A549 (cell line): ENCODE results near the gene CDK11B. TPM values are rescaled to one million over a fixed set of nuclear protein-coding genes. Genes with fewer than 3 reads are reported as not detected.

Experiments
- ATAC-seq, 2 experiments: fragments of 200-7000 bp in 1 of 2; fragments of >200 bp in 1 of 2; cut with Nextera tagmentation in 1 of 2; cut with Tn5 transposase in 1 of 2; 3 replicates each; pipeline versions ENCODE4 v1.8.0 to v1.9.1; 2018 to 2020; ENCODE audit warnings: mild to moderate bottlenecking in 1 of 2, moderate library complexity in 1 of 2
- CTCF ChIA-PET: fragments of 300-600 bp; sonication (Branson Sonifier 250); formaldehyde crosslinking; extraction: SDS; loops from one replicate; lab custom pipeline; 2021; ENCODE audit warnings: antibody characterized with exemption, inconsistent platforms; lab: Yijun Ruan, JAX
- POLR2A ChIA-PET: fragments of 350-600 bp; formaldehyde crosslinking; extraction: SDS; loops from one replicate; lab custom pipeline; 2021; ENCODE audit warnings: antibody characterized with exemption, inconsistent platforms; lab: Yijun Ruan, JAX
- DNase-seq, 2 experiments: peaks; one replicate each; pipeline versions ENCODE4 v3.0.0 to v3.0.0-alpha.2; 2011 to 2016; ENCODE audit warnings: low read depth in 1 of 2, low spot score in 1 of 2
- FAIRE-seq: peaks from 2 replicates; lab custom pipeline; 2011; peaks lifted over from hg19 to GRCh38; lab: Jason Lieb, UNC
- H3K27ac ChIP-seq, 2 experiments: fragments of >200 bp; sonication (Bioruptor Twin); formaldehyde crosslinking; 3 replicates each; pipeline ENCODE4 v1.5.1; 2016 to 2017
- H3K4me1 ChIP-seq: fragments of >200 bp; sonication (Bioruptor Twin); formaldehyde crosslinking; 3 replicates; pipeline ENCODE4 v1.6.1; 2016
- H3K4me2 ChIP-seq: fragments of >200 bp; sonication (Bioruptor Twin); formaldehyde crosslinking; 3 replicates; pipeline ENCODE4 v1.6.1; 2016
- H3K4me3 ChIP-seq: fragments of >200 bp; sonication (Bioruptor Twin); formaldehyde crosslinking; 3 replicates; pipeline ENCODE4 v1.5.1; 2016
- H3K9me3 ChIP-seq: fragments of >200 bp; sonication (Bioruptor Twin); formaldehyde crosslinking; 3 replicates; pipeline ENCODE4 v1.6.1; 2016
- BHLHE40 ChIP-seq: IDR thresholded peaks from 2 replicates; pipeline ENCODE4 v1.6.1; 2012; ENCODE audit warnings: low read depth, low read length, inconsistent platforms
- CHD2 ChIP-seq: fragments of 150-350 bp; IDR thresholded peaks from 2 replicates; pipeline ENCODE4 v1.6.1; 2014; ENCODE audit warnings: low read length; ENCODE audit not compliant: partially characterized antibody
- EP300 ChIP-seq, 2 experiments: fragments of >200 bp; sonication (Bioruptor Twin); formaldehyde crosslinking; IDR thresholded peaks; 2 replicates in 1 of 2; 3 replicates in 1 of 2; pipeline ENCODE4 v1.6.1; 2016 to 2017
- FOSL2 ChIP-seq, 2 experiments: fragments of 450-650 bp in 1 of 2; fragments of >200 bp in 1 of 2; sonication (Bioruptor Twin) in 1 of 2; formaldehyde crosslinking; IDR thresholded peaks; 2 replicates each; pipeline versions ENCODE4 v1.5.0 to v1.6.1; 2016 to 2020; ENCODE audit warnings: mild to moderate bottlenecking in 1 of 2, moderate library complexity in 1 of 2
- FOXS1 ChIP-seq: fragments of 250-450 bp; sonication (Bioruptor Pico); IDR thresholded peaks from 2 replicates; pipeline ENCODE4 v1.5.0; 2020; ENCODE audit warnings: mild to moderate bottlenecking, moderate library complexity
- GATA3 ChIP-seq: IDR thresholded peaks from 2 replicates; pipeline ENCODE4 v1.6.1; 2012; ENCODE audit warnings: borderline replicate concordance
- MYC ChIP-seq: IDR thresholded peaks from 2 replicates; pipeline ENCODE4 v1.6.1; 2012; ENCODE audit warnings: mild to moderate bottlenecking, inconsistent platforms, low read length, improper control_type of control experiment, borderline replicate concordance
- PHF8 ChIP-seq: fragments of 200-600 bp; sonication (generic); IDR thresholded peaks from 2 replicates; pipeline ENCODE4 v1.6.1; 2016; ENCODE audit warnings: low read depth, mild to moderate bottlenecking, antibody characterized with exemption, moderate library complexity, borderline replicate concordance
- RAD21 ChIP-seq, 2 experiments: fragments of >200 bp in 1 of 2; sonication (Bioruptor Twin) in 1 of 2; formaldehyde crosslinking in 1 of 2; IDR thresholded peaks in 1 of 2; conservative IDR thresholded peaks in 1 of 2; 2 replicates in 1 of 2; 3 replicates in 1 of 2; pipeline ENCODE4 v1.6.1; 2012 to 2018; ENCODE audit warnings: inconsistent platforms in 1 of 2
- RCOR1 ChIP-seq: fragments of 150-350 bp; IDR thresholded peaks from 2 replicates; pipeline ENCODE4 v1.6.1; 2014; ENCODE audit warnings: antibody characterized with exemption, low read length, low read depth
- RFX5 ChIP-seq: fragments of 450-650 bp; IDR thresholded peaks from 2 replicates; pipeline ENCODE4 v1.7.1; 2014; ENCODE audit warnings: antibody characterized with exemption, mild to moderate bottlenecking, moderate library complexity
- ZC3H11A ChIP-seq: fragments of 450-650 bp; IDR thresholded peaks from 2 replicates; pipeline ENCODE4 v1.6.1; 2014; ENCODE audit warnings: antibody characterized with exemption, mild to moderate bottlenecking
- ZSCAN20 ChIP-seq: fragments of 250-450 bp; sonication (Bioruptor Pico); IDR thresholded peaks from 2 replicates; pipeline ENCODE4 v1.8.0; 2022; ENCODE audit warnings: mild to moderate bottlenecking, moderate library complexity
- WGBS: methylation state at CpG from one replicate; pipeline ENCODE4 v1.1.6; 2017; ENCODE audit errors: missing lambda C conversion rate; 5-methylcytosine and 5-hydroxymethylcytosine counted together
- polyA plus RNA-seq, 4 experiments: library from polyadenylated mRNA; depleted of rRNA in 3 of 4; stranded (reverse); fragments of >200 nt; fragmentation: RNase III in 1 of 4; extraction: RNeasy Plus Mini Kit Qiagen cat#74134 plus additional on column Dnase treatment in 1 of 4; gene quantifications; 2 replicates in 3 of 4; 3 replicates in 1 of 4; pipeline ENCODE4 v1.2.3, GENCODE V29; 2011 to 2017
- TF ChIP-seq, protein P1 (sequence below): IDR thresholded peaks from 2 replicates; pipeline ENCODE4 v1.6.1; 2012
- TF ChIP-seq, protein P2 (sequence below): IDR thresholded peaks from 2 replicates; pipeline ENCODE4 v1.6.1; 2012
- TF ChIP-seq, protein P3 (sequence below): fragments of >200 bp; sonication (Bioruptor Twin); formaldehyde crosslinking; IDR thresholded peaks from 3 replicates; pipeline ENCODE4 v1.5.1; 2016
- TF ChIP-seq, protein P4 (sequence below): fragments of >200 bp; sonication (Bioruptor Twin); formaldehyde crosslinking; IDR thresholded peaks from 2 replicates; pipeline ENCODE4 v1.6.1; 2016
- TF ChIP-seq, protein P5 (sequence below): fragments of 200-600 bp; sonication (generic); IDR thresholded peaks from 2 replicates; pipeline ENCODE4 v1.6.1; 2016; ENCODE audit warnings: antibody characterized with exemption, mild to moderate bottlenecking, moderate library complexity
- TF ChIP-seq, protein P6 (sequence below): fragments of 250-450 bp; sonication (Bioruptor Pico); IDR thresholded peaks from 2 replicates; pipeline ENCODE4 v1.5.0; 2021; ENCODE audit warnings: mild to moderate bottlenecking, moderate library complexity, borderline replicate concordance

CDK11B gene
- polyA plus RNA-seq, 2 of the 4 experiments (the other 2 are of a cell fraction): 7.6 to 33.8 TPM

DNA sequence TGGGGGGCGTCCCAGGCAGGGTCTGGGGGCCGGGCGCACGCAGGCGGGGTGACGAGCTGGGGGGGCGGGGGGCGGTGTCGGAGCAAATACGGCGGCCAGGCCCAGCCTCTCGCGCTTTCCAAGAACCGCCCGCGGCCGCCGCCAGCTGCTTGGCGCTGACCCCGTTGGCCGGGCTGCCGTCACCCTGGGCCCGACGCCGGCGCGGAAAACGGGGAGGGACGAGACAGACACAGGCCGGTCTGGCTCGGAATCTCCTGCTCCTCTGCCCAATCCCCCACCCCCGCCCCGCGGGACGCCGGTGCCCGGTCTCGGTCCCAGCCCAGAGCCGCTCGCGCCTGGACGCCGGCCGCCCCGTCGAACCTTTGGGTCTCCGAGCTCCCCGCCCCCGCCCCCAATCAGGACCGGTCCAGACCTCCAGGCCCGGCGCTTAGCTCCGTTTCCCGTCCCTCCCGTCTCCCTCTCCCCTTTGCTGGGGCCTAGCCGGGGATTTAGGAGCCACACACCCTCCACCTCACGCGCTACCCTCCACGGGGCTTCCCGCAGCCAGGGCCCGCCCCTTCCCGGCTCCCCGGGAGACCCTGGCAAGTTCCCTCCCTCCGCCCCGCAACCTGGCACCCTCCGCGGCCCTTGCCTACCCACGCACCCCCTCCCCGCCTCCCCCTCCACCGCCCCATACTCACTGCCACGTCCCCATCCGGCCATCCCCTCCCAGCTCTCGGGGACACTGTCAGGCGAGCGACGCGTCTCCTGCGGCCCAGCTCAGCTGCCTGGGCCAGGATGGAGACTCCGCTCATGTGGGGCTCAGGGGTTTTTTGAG, 27.6 kb downstream of the CDK11B start:
- DNase-seq: no peak
- H3K4me1 ChIP-seq: no peaks in the 10 kb centered on the region
- CTCF ChIA-PET: no interaction called here
- TF ChIP-seq, protein P1, sequence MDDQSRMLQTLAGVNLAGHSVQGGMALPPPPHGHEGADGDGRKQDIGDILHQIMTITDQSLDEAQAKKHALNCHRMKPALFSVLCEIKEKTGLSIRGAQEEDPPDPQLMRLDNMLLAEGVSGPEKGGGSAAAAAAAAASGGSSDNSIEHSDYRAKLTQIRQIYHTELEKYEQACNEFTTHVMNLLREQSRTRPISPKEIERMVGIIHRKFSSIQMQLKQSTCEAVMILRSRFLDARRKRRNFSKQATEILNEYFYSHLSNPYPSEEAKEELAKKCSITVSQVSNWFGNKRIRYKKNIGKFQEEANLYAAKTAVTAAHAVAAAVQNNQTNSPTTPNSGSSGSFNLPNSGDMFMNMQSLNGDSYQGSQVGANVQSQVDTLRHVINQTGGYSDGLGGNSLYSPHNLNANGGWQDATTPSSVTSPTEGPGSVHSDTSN: no peak
- TF ChIP-seq FOSL2 (IDR thresholded peaks at IDR 0.05) (no peak), FOSL2 (CRISPR knock-in tag; IDR thresholded peaks at IDR 0.05) (no peak), RFX5 (no peak), RCOR1 (no peak), RAD21 (conservative IDR thresholded peaks at IDR 0.05 in 1 of 2, IDR thresholded peaks at IDR 0.05 in 1 of 2) (no peak)
- TF ChIP-seq, protein P2, sequence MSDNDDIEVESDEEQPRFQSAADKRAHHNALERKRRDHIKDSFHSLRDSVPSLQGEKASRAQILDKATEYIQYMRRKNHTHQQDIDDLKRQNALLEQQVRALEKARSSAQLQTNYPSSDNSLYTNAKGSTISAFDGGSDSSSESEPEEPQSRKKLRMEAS: no peak
- TF ChIP-seq, protein P3, sequence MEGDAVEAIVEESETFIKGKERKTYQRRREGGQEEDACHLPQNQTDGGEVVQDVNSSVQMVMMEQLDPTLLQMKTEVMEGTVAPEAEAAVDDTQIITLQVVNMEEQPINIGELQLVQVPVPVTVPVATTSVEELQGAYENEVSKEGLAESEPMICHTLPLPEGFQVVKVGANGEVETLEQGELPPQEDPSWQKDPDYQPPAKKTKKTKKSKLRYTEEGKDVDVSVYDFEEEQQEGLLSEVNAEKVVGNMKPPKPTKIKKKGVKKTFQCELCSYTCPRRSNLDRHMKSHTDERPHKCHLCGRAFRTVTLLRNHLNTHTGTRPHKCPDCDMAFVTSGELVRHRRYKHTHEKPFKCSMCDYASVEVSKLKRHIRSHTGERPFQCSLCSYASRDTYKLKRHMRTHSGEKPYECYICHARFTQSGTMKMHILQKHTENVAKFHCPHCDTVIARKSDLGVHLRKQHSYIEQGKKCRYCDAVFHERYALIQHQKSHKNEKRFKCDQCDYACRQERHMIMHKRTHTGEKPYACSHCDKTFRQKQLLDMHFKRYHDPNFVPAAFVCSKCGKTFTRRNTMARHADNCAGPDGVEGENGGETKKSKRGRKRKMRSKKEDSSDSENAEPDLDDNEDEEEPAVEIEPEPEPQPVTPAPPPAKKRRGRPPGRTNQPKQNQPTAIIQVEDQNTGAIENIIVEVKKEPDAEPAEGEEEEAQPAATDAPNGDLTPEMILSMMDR: no peak
- TF ChIP-seq, all 56 proteins: peak for 0
- Histone ChIP-seq H3K4me2 (no peak overlapping the region), H3K27ac (no peak overlapping the region), H3K4me3 (no peak overlapping the region), H3K9me3 (no peaks in the 10 kb centered on the region)
- ATAC-seq: no peak
- WGBS: 90% methylated on average over 9 of the region's 79 CpGs
- FAIRE-seq: no peak
- POLR2A ChIA-PET: no interaction called here

DNA sequence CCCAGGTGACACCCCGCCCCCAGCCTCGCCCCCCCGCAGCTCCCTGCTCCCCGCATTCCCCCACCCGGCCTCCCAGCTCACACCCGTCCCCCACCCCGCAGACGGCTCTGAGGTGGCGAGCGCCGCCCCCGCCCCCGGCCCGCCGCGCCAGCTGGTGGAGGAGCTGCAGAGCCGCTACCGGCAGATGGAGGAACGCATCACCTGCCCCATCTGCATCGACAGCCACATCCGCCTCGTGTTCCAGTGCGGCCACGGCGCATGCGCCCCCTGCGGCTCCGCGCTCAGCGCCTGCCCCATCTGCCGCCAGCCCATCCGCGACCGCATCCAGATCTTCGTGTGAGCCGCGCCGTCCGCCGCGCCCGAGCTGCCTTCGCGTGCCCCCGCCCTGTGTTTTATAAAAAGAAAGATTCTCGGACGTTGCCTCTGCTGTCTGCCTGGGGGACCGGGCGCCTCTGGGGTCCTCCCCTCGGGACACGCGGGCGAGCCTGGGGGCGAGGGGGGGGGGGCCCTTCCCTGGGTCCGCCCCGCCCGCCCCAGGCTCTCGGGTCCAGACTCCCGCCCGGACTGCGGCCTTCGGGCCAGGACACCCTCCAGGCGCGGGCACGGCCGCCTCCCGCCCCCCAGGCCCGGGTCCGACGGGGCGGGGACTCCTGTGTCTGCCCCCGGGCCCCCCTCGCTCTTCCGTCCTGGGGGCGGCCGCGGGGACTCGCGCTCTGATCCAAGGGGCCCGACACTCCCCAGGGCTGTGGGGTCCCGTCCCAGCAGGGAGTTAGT, 28.4 kb downstream of the CDK11B start:
- 100% methylated on average over 7 of the region's 81 CpGs for WGBS
- FAIRE-seq (no peak), ATAC-seq (no peak), DNase-seq (no peak)
- Histone ChIP-seq H3K9me3 (no peaks in the 10 kb centered on the region), H3K4me1 (no peaks in the 10 kb centered on the region), H3K27ac (no peak overlapping the region), H3K4me2 (no peak overlapping the region), H3K4me3 (no peak overlapping the region)
- CTCF ChIA-PET: no interaction called here
- POLR2A ChIA-PET: no interaction called here
- TF ChIP-seq, protein P4, sequence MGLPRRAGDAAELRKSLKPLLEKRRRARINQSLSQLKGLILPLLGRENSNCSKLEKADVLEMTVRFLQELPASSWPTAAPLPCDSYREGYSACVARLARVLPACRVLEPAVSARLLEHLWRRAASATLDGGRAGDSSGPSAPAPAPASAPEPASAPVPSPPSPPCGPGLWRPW: no peak
- TF ChIP-seq EP300 (IDR thresholded peaks at IDR 0.05) (no peak), ZSCAN20 (CRISPR knock-in tag) (no peak), GATA3 (no peak), FOXS1 (CRISPR knock-in tag) (no peak), CHD2 (no peak), ZC3H11A (no peak), RAD21 (conservative IDR thresholded peaks at IDR 0.05 in 1 of 2, IDR thresholded peaks at IDR 0.05 in 1 of 2) (no peak), MYC (no peak), FOSL2 (IDR thresholded peaks at IDR 0.05) (no peak), FOSL2 (CRISPR knock-in tag; IDR thresholded peaks at IDR 0.05) (no peak), BHLHE40 (no peak), RCOR1 (no peak), PHF8 (no peak)
- TF ChIP-seq, protein P5, sequence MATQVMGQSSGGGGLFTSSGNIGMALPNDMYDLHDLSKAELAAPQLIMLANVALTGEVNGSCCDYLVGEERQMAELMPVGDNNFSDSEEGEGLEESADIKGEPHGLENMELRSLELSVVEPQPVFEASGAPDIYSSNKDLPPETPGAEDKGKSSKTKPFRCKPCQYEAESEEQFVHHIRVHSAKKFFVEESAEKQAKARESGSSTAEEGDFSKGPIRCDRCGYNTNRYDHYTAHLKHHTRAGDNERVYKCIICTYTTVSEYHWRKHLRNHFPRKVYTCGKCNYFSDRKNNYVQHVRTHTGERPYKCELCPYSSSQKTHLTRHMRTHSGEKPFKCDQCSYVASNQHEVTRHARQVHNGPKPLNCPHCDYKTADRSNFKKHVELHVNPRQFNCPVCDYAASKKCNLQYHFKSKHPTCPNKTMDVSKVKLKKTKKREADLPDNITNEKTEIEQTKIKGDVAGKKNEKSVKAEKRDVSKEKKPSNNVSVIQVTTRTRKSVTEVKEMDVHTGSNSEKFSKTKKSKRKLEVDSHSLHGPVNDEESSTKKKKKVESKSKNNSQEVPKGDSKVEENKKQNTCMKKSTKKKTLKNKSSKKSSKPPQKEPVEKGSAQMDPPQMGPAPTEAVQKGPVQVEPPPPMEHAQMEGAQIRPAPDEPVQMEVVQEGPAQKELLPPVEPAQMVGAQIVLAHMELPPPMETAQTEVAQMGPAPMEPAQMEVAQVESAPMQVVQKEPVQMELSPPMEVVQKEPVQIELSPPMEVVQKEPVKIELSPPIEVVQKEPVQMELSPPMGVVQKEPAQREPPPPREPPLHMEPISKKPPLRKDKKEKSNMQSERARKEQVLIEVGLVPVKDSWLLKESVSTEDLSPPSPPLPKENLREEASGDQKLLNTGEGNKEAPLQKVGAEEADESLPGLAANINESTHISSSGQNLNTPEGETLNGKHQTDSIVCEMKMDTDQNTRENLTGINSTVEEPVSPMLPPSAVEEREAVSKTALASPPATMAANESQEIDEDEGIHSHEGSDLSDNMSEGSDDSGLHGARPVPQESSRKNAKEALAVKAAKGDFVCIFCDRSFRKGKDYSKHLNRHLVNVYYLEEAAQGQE: no peak
- TF ChIP-seq, protein P6, sequence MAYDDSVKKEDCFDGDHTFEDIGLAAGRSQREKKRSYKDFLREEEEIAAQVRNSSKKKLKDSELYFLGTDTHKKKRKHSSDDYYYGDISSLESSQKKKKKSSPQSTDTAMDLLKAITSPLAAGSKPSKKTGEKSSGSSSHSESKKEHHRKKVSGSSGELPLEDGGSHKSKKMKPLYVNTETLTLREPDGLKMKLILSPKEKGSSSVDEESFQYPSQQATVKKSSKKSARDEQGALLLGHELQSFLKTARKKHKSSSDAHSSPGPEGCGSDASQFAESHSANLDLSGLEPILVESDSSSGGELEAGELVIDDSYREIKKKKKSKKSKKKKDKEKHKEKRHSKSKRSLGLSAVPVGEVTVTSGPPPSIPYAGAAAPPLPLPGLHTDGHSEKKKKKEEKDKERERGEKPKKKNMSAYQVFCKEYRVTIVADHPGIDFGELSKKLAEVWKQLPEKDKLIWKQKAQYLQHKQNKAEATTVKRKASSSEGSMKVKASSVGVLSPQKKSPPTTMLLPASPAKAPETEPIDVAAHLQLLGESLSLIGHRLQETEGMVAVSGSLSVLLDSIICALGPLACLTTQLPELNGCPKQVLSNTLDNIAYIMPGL: no peak
